Testis (tissue), 2 donors: ENCODE data around the gene SUSD3.

ENCODE experiments used
- CTCF ChIP-seq, 3 experiments: fragments of 450-650 bp in 2 of 3; fragments of 200-600 bp in 1 of 3; sonication (generic) in 1 of 3; IDR thresholded peaks; one replicate each; pipeline ENCODE4 v1.5.1; 2016 to 2019; ENCODE audit warnings: antibody characterized with exemption in 3 of 3, mild to moderate bottlenecking in 2 of 3, moderate library complexity in 1 of 3
- POLR2A ChIP-seq: fragments of 450-650 bp; IDR thresholded peaks from one replicate; pipeline ENCODE4 v1.6.1; 2017; ENCODE audit warnings: antibody characterized with exemption, mild to moderate bottlenecking, moderate library complexity

GRCh38 chr9:93027750-93028149 lies 30.8 kb upstream of the SUSD3 start:
- TF ChIP-seq CTCF (IDR thresholded peaks at IDR 0.05) (no peak), POLR2A (no peak)
